WTC11 (cell line): Measurements from ENCODE around the gene APOE.

Experiments used
- CREB1 ChIP-seq: sonication (generic); formaldehyde crosslinking; IDR thresholded peaks from 2 replicates; pipeline ENCODE4 v1.8.0; 2023; ENCODE audit warnings: mild to moderate bottlenecking, missing genetic modification reagents
- ZNF317 ChIP-seq: sonication (generic); formaldehyde crosslinking; IDR thresholded peaks from 2 replicates; pipeline ENCODE4 v1.8.1; 2023; ENCODE audit warnings: low read depth, mild to moderate bottlenecking, moderate library complexity, missing genetic modification reagents, borderline replicate concordance
- TF ChIP-seq, protein P1 (sequence below): fragments of 200-600 bp; IDR thresholded peaks from 2 replicates; pipeline ENCODE4 v1.8.0; 2022; ENCODE audit warnings: antibody characterized with exemption
- TF ChIP-seq, protein P2 (sequence below): sonication (generic); formaldehyde crosslinking; IDR thresholded peaks from 2 replicates; pipeline ENCODE4 v1.8.0; 2022; ENCODE audit warnings: mild to moderate bottlenecking, missing genetic modification reagents
- TF ChIP-seq, protein P3 (sequence below): sonication (generic); formaldehyde crosslinking; IDR thresholded peaks from 2 replicates; pipeline ENCODE4 v1.8.1; 2022; ENCODE audit warnings: low read depth, missing genetic modification reagents, borderline replicate concordance
- TF ChIP-seq, protein P4 (sequence below): fragments of 250-450 bp; sonication (Bioruptor Pico); IDR thresholded peaks from 2 replicates; pipeline ENCODE4 v1.9.0; 2021; ENCODE audit warnings: mild to moderate bottlenecking
- TF ChIP-seq, protein P5 (sequence below): sonication (generic); formaldehyde crosslinking; IDR thresholded peaks from 2 replicates; pipeline ENCODE4 v1.8.1; 2023; ENCODE audit warnings: mild to moderate bottlenecking, missing genetic modification reagents

- TF ChIP-seq, protein P1, sequence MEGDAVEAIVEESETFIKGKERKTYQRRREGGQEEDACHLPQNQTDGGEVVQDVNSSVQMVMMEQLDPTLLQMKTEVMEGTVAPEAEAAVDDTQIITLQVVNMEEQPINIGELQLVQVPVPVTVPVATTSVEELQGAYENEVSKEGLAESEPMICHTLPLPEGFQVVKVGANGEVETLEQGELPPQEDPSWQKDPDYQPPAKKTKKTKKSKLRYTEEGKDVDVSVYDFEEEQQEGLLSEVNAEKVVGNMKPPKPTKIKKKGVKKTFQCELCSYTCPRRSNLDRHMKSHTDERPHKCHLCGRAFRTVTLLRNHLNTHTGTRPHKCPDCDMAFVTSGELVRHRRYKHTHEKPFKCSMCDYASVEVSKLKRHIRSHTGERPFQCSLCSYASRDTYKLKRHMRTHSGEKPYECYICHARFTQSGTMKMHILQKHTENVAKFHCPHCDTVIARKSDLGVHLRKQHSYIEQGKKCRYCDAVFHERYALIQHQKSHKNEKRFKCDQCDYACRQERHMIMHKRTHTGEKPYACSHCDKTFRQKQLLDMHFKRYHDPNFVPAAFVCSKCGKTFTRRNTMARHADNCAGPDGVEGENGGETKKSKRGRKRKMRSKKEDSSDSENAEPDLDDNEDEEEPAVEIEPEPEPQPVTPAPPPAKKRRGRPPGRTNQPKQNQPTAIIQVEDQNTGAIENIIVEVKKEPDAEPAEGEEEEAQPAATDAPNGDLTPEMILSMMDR = no peak
- TF ChIP-seq ZNF317 (no peak), CREB1 (CRISPR knock-in tag) (no peak)
- TF ChIP-seq, protein P2, sequence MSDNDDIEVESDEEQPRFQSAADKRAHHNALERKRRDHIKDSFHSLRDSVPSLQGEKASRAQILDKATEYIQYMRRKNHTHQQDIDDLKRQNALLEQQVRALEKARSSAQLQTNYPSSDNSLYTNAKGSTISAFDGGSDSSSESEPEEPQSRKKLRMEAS (CRISPR knock-in tag) = no peak
- TF ChIP-seq, protein P3, sequence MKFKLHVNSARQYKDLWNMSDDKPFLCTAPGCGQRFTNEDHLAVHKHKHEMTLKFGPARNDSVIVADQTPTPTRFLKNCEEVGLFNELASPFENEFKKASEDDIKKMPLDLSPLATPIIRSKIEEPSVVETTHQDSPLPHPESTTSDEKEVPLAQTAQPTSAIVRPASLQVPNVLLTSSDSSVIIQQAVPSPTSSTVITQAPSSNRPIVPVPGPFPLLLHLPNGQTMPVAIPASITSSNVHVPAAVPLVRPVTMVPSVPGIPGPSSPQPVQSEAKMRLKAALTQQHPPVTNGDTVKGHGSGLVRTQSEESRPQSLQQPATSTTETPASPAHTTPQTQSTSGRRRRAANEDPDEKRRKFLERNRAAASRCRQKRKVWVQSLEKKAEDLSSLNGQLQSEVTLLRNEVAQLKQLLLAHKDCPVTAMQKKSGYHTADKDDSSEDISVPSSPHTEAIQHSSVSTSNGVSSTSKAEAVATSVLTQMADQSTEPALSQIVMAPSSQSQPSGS (CRISPR knock-in tag) = no peak
- TF ChIP-seq, protein P4, sequence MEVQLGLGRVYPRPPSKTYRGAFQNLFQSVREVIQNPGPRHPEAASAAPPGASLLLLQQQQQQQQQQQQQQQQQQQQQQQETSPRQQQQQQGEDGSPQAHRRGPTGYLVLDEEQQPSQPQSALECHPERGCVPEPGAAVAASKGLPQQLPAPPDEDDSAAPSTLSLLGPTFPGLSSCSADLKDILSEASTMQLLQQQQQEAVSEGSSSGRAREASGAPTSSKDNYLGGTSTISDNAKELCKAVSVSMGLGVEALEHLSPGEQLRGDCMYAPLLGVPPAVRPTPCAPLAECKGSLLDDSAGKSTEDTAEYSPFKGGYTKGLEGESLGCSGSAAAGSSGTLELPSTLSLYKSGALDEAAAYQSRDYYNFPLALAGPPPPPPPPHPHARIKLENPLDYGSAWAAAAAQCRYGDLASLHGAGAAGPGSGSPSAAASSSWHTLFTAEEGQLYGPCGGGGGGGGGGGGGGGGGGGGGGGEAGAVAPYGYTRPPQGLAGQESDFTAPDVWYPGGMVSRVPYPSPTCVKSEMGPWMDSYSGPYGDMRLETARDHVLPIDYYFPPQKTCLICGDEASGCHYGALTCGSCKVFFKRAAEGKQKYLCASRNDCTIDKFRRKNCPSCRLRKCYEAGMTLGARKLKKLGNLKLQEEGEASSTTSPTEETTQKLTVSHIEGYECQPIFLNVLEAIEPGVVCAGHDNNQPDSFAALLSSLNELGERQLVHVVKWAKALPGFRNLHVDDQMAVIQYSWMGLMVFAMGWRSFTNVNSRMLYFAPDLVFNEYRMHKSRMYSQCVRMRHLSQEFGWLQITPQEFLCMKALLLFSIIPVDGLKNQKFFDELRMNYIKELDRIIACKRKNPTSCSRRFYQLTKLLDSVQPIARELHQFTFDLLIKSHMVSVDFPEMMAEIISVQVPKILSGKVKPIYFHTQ (CRISPR knock-in tag) = no peak
- TF ChIP-seq, protein P5, sequence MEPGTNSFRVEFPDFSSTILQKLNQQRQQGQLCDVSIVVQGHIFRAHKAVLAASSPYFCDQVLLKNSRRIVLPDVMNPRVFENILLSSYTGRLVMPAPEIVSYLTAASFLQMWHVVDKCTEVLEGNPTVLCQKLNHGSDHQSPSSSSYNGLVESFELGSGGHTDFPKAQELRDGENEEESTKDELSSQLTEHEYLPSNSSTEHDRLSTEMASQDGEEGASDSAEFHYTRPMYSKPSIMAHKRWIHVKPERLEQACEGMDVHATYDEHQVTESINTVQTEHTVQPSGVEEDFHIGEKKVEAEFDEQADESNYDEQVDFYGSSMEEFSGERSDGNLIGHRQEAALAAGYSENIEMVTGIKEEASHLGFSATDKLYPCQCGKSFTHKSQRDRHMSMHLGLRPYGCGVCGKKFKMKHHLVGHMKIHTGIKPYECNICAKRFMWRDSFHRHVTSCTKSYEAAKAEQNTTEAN (CRISPR knock-in tag) = no peak
Observed at GRCh38 chr19:44939668-44940067, 34.1 kb downstream of the APOE start.
